Common myeloid progenitor, CD34-positive (primary cell): ENCODE data around the gene SMC2.

Experiments
- CTCF ChIA-PET: fragments of 350-600 bp; sonication (Branson Sonifier 250); formaldehyde crosslinking; loops from one replicate; lab custom pipeline; 2021; ENCODE audit warnings: antibody characterized with exemption; lab: Charles Lee
- POLR2A ChIA-PET: fragments of 350-600 bp; sonication (Branson Sonifier 250); formaldehyde crosslinking; loops from one replicate; lab custom pipeline; 2021; ENCODE audit warnings: antibody characterized with exemption; lab: Charles Lee
- DNase-seq, 3 donors: peaks; one replicate each; pipeline versions ENCODE4 v3.0.0 to v3.0.0-alpha.2; 2013
- H3K27ac ChIP-seq, 2 experiments: 1 replicate in 1 of 2; 2 replicates in 1 of 2; pipeline ENCODE4 v1.7.0; 2013; ENCODE audit warnings: inconsistent platforms in 2 of 2, low read length in 2 of 2, mild to moderate bottlenecking in 2 of 2, low read depth in 1 of 2, moderate library complexity in 1 of 2; ENCODE audit not compliant: severe bottlenecking in 2 of 2, insufficient read depth in 1 of 2, poor library complexity in 1 of 2
- H3K27me3 ChIP-seq, 5 experiments: replicated peaks in 2 of 5; 1 replicate in 3 of 5; 2 replicates in 2 of 5; pipeline versions ENCODE4 v1.6.1 to v1.7.0; 2013; ENCODE audit warnings: low read length in 4 of 5, mild to moderate bottlenecking in 2 of 5, moderate library complexity in 2 of 5, inconsistent platforms in 1 of 5; ENCODE audit not compliant: insufficient read depth in 5 of 5, control insufficient read depth in 4 of 5
- H3K36me3 ChIP-seq, 4 experiments: 1 replicate in 2 of 4; 2 replicates in 2 of 4; pipeline versions ENCODE4 v1.6.1 to v1.7.0; 2013; ENCODE audit warnings: low read length in 3 of 4, control low read depth in 1 of 4, mild to moderate bottlenecking in 1 of 4; ENCODE audit not compliant: control insufficient read depth in 4 of 4, insufficient read depth in 4 of 4
- H3K4me1 ChIP-seq, 4 experiments: 1 replicate in 3 of 4; 2 replicates in 1 of 4; pipeline versions ENCODE4 v1.6.1 to v1.7.1; 2013; ENCODE audit warnings: low read length in 3 of 4, mild to moderate bottlenecking in 3 of 4, control low read depth in 1 of 4, inconsistent platforms in 1 of 4, moderate library complexity in 1 of 4; ENCODE audit not compliant: control insufficient read depth in 4 of 4, insufficient read depth in 4 of 4; ENCODE audit errors: control extremely low read depth in 1 of 4
- H3K4me3 ChIP-seq, 7 experiments: 1 replicate in 4 of 7; 2 replicates in 3 of 7; pipeline versions ENCODE4 v1.5.1 to v1.7.0; 2013; ENCODE audit warnings: mild to moderate bottlenecking in 7 of 7, low read length in 6 of 7, moderate library complexity in 6 of 7, inconsistent platforms in 2 of 7, low read depth in 2 of 7, control low read depth in 1 of 7; ENCODE audit not compliant: insufficient read depth in 4 of 7, control insufficient read depth in 1 of 7; ENCODE audit errors: extremely low read depth in 1 of 7
- H3K9me3 ChIP-seq, 5 experiments: 1 replicate in 4 of 5; 2 replicates in 1 of 5; pipeline versions ENCODE4 v1.6.1 to v1.7.1; 2013; ENCODE audit warnings: low read length in 4 of 5, mild to moderate bottlenecking in 2 of 5, inconsistent platforms in 1 of 5, low read depth in 1 of 5, moderate library complexity in 1 of 5; ENCODE audit not compliant: control insufficient read depth in 4 of 5, insufficient read depth in 2 of 5; ENCODE audit errors: control extremely low read depth in 1 of 5
- WGBS: methylation state at CpG from one replicate; pipeline ENCODE4 v1.1.5; 2013; ENCODE audit not compliant: insufficient coverage; 5-methylcytosine and 5-hydroxymethylcytosine counted together

The SMC2 gene

GRCh38 chr9:104138243-104138868 is 44.2 kb downstream of the SMC2 start:
- H3K27me3 ChIP-seq = no peaks in the 10 kb centered on the region
- H3K36me3 ChIP-seq = peaks cover 25 to 62% (median 41%) of the 10 kb centered on the region in 4 experiments
- H3K9me3 ChIP-seq = peaks cover 0 to 7% (median 2%) of the 10 kb centered on the region in 5 experiments
- no peaks in the 10 kb centered on the region for H3K4me1 ChIP-seq
- H3K27ac ChIP-seq = no peak overlapping the region
- DNase-seq = no peak
- CTCF ChIA-PET = no interaction called here
- WGBS = no CpG with 5 or more reads among the region's 3 CpGs
- POLR2A ChIA-PET = no interaction called here
- no peak overlapping the region for H3K4me3 ChIP-seq

DNA sequence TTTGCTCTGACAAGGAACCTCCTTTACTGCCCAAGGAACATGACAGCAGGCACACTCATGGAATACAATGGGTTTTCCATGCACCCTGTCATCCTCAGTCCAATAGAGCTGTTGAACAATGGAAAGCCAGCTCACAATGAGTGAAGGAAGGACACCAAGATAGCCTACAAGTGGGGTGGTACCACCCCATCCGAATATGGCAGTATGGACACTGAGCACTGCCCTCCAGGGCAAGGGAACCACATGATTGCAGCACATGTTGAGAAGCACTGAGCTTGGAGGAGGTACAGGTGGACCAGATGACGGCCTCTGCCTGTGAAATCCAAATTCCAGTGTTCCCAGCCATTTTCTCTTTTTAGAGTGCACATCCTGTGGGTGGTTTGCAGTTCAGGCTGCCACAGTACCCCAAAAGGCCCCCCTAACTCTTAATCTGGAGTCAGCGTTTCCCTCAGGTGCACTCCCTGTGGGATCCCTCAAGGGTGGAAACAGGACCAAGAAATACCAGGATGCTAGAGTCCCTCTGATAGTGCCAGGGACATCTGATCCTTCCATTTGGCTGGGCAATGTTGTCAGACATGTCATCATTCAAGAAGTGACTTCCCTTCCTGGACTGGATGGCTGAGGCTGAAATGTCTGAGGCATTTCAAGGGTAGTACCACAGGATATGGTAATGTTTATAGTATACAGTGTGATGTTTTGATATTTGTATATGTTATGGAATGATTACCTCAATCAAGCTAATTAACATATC is 48.9 kb downstream of the SMC2 start:
- no peaks in the 10 kb centered on the region for H3K9me3 ChIP-seq
- peaks cover 0 to 28% (median 18%) of the 10 kb centered on the region in 4 experiments for H3K36me3 ChIP-seq
- WGBS = 100% methylated on average over 2 of the region's 3 CpGs
- H3K4me1 ChIP-seq = no peaks in the 10 kb centered on the region
- POLR2A ChIA-PET = no interaction called here
- no peaks in the 10 kb centered on the region for H3K27me3 ChIP-seq
- H3K27ac ChIP-seq = no peak overlapping the region
- CTCF ChIA-PET = no interaction called here
- no peak for DNase-seq
- H3K4me3 ChIP-seq = no peak overlapping the region

- Histone ChIP-seq H3K27me3 (no peaks in the 10 kb centered on the region), H3K27ac (no peak overlapping the region), H3K4me3 (no peak overlapping the region), H3K36me3 (peaks cover 0 to 26% (median 16%) of the 10 kb centered on the region in 4 experiments), H3K9me3 (no peaks in the 10 kb centered on the region), H3K4me1 (no peaks in the 10 kb centered on the region)
- WGBS = no CpG with 5 or more reads among the region's 3 CpGs
- CTCF ChIA-PET = no interaction called here
- POLR2A ChIA-PET = no interaction called here
- peak in 2 of 3 donors; percentile 22 for DNase-seq
Measured at GRCh38 chr9:104143550-104143910, 49.4 kb downstream of the SMC2 start.

GRCh38 chr9:104144336-104144735 is 50.2 kb downstream of the SMC2 start:
- no peaks in the 10 kb centered on the region for H3K4me1 ChIP-seq
- DNase-seq = no peak
- CTCF ChIA-PET = no interaction called here
- no peak overlapping the region for H3K4me3 ChIP-seq
- no peaks in the 10 kb centered on the region for H3K9me3 ChIP-seq
- peaks cover 0 to 23% (median 13%) of the 10 kb centered on the region in 4 experiments for H3K36me3 ChIP-seq
- H3K27ac ChIP-seq = no peak overlapping the region
- no CpG with 5 or more reads among the region's 1 CpG for WGBS
- POLR2A ChIA-PET = no interaction called here
- H3K27me3 ChIP-seq = no peaks in the 10 kb centered on the region

GRCh38 chr9:104173067-104173466 is 79.0 kb downstream of the SMC2 start:
- Histone ChIP-seq H3K27me3 (no peaks in the 10 kb centered on the region), H3K36me3 (no peaks in the 10 kb centered on the region), H3K9me3 (no peaks in the 10 kb centered on the region), H3K27ac (no peak overlapping the region), H3K4me3 (no peak overlapping the region), H3K4me1 (no peaks in the 10 kb centered on the region)
- ChIA-PET CTCF (no interaction called here), POLR2A (no interaction called here)
- no CpG with 5 or more reads among the region's 1 CpG for WGBS
- no peak for DNase-seq

- H3K9me3 ChIP-seq = no peaks in the 10 kb centered on the region
- no peak overlapping the region for H3K4me3 ChIP-seq
- ChIA-PET POLR2A (no interaction called here), CTCF (interaction anchor here (1.9 kb wide), 1 partner anchor 209 kb away, joined by 5 read pairs; no protein-coding TSS in a partner anchor)
- no peaks in the 10 kb centered on the region for H3K27me3 ChIP-seq
- no peaks in the 10 kb centered on the region for H3K36me3 ChIP-seq
- no peak overlapping the region for H3K27ac ChIP-seq
- 100% methylated on average over 1 of the region's 3 CpGs for WGBS
- DNase-seq = peak in 2 of 3 donors; percentile 7
- no peaks in the 10 kb centered on the region for H3K4me1 ChIP-seq
Measured at GRCh38 chr9:104177003-104177611, 83.0 kb downstream of the SMC2 start.

GRCh38 chr9:104177676-104178075 is 83.6 kb downstream of the SMC2 start:
- Histone ChIP-seq H3K4me3 (no peak overlapping the region), H3K36me3 (no peaks in the 10 kb centered on the region), H3K27me3 (no peaks in the 10 kb centered on the region), H3K4me1 (no peaks in the 10 kb centered on the region), H3K9me3 (no peaks in the 10 kb centered on the region), H3K27ac (no peak overlapping the region)
- POLR2A ChIA-PET = no interaction called here
- no peak for DNase-seq
- CTCF ChIA-PET = no interaction called here
